ENCODE measurements around the gene MPHOSPH6.
"Not testable (repeated sequence)": the region's sequence is repeated elsewhere in the genome, so short reads cannot be mapped to it uniquely, and the experiment has no call there.

The MPHOSPH6 gene

DNA sequence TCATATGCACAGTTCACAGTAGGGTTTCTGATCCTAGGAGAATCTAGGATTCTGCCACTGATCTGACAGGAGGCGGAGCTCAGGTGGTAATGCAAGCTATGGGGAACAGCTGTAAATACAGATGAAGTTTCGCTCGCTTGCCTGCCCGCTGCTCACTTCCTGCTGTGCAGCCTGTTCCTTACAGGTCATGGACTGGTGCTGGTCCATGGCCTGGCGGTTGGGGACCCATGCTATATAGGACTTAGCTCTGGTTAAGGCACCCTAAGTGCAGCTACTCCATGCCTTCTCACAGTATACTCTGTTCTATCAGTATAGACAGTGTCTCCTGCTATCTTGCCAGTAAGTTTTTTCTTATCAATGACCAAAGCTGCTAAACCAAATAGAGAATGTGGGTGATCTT is 2.4 kb downstream of the MPHOSPH6 start:
- no peak for DNase-seq

DNA sequence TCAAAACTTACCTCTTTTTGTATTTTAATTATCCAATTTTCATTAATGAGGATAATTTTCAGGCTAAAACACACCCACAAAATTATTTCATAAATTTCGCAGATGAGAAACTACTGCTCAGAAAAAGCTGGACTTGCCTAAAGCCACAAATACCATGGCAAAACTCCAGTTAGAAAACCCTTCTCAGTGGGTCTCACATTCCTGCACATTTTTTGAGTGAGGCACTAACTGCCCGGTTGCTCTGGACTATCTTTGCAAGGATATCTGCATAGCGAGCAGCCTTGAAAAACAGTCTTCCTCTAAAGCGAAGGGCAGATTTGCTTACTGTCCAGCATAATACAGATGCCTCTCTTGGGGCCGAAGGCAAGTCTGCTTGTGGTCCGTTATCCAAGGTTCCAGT is 9.8 kb downstream of the MPHOSPH6 start:
- DNase-seq: no peak

- DNase-seq: no peak
These were observed 12.2 kb downstream of the MPHOSPH6 start for GRCh38 chr16:82157836-82158235.

DNA sequence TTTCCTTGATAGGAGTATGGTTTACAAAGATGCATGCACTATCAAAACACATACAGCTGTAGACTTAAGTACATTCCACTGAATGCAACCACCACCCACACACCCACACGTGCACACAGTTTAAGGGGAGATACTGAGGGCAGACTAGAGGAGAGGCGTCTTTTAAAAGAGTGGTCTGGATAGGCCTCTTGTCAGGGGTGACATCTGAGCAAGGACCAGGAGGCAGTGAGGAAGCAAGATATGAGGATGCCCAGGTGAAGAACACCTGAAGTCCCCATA is 12.6 kb downstream of the MPHOSPH6 start:
- no peak for DNase-seq

- DNase-seq: no peak
These were observed 13.1 kb downstream of the MPHOSPH6 start for GRCh38 chr16:82156761-82157533.

DNA sequence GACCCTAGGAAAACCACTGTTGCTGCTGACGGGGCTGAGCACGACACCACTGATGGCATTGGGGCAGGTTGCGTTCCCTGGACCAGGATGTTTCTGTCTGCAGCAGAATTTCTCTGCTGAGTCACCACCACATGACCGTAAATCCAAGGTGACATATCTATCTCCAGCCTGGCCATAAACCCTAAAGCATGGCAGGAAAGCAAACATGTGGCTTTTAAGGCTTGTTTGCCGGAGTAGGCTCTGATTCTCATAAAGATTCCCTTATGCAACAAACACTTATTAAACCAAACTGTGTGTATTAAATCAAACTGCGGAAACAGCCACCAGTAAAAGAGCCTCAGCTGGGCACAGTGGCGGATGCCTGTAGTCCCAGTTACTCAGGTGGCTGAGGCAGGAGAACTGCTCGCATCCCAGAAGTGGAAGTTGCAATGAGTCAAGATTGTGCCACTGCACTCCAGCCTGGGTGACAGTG is 17.3 kb downstream of the MPHOSPH6 start:
- no peak for DNase-seq

- DNase-seq: no peak
These were observed 17.8 kb downstream of the MPHOSPH6 start for GRCh38 chr16:82152196-82152595.

DNA sequence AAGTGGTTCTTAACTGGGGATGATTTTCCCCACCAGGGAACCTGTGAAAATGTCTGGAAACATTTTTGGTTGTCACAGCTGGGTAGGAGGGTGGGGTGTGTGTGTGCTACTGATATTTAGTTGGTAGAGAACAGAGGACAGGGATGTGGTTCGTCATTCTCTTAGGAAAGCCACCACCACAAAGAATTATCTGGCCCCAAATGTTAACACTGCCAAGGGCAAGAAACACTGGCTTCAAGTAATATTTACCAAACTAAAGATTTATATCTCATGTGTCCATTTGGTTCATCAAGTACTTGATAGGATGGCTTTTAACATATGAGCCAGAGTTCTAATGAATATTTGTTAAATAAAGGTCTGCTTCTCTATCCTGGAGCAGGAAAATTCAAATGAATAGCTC is 19.5 kb downstream of the MPHOSPH6 start:
- no peak for DNase-seq

DNA sequence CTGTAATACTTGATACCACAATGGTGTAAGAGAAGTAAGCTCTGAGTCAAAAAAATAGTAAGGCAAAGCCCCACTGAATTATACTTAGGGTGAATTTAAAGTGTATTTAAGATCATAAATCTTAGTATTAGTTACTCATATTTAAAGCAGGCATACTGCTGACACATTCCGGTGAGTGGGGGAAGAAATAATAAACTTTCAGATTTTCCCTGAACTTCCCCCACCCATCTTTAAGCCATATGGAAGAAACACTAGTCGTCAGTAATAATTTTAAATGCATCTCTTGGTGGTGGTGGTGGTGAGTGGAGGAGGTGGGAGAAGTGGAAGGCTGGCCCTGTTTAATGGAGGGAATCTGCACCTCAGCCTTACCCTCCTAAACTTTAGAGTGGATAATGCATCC is 20.5 kb downstream of the MPHOSPH6 start:
- DNase-seq: no peak

DNA sequence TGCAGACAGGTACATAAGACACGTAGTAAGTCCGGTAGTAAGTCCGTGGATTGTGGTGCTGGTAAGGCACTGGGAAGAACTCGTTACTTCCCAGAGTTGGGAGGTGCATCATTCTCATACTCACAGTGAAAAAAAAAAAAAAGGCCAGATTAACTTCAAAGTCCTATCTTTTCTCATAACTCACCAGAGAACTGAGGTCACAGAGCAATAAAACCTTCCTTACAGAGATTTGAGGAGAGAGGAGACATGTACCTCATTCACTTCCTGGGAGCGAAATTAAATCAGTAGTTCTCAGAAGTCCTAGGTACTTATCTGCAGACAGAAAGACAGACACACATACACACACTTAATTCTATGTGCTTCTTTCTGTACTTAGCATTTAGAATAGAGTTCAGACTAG is 22.5 kb downstream of the MPHOSPH6 start:
- DNase-seq: no peak

GRCh38 chr16:82146957-82147356 is 23.1 kb downstream of the MPHOSPH6 start:
- no peak for DNase-seq

DNA sequence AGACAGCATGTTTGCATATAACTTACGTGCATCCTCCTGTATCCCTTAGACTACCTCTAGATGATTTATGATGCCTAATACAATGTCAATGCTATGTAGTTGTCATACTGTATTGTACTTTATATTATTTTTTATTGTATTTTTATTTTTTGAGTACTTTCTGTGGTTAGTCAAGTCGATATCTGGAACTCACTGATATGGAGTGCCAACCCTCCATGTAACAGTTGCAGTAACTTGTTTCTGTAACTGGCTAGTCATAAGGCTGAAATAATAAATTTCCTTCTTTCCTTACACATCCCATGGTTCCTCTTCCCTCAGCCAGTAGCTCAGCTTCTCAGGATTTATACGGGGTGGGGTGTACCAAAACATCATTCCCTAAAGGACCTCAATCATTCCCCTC is 23.5 kb downstream of the MPHOSPH6 start:
- DNase-seq: no peak

DNA sequence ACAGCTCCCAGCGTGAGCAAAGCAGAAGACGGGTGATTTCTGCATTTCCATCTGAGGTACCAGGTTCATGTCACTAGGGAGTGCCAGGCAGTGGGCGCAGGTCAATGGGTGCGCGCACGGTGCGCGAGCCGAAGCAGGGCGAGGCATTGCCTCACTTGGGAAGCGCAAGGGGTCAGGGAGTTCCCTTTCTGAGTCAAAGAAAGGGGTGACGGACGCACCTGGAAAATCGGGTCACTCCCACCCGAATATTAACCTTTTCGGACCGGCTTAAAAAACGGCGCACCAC is 30.8 kb downstream of the MPHOSPH6 start:
- DNase-seq: not testable (repeated sequence)

DNA sequence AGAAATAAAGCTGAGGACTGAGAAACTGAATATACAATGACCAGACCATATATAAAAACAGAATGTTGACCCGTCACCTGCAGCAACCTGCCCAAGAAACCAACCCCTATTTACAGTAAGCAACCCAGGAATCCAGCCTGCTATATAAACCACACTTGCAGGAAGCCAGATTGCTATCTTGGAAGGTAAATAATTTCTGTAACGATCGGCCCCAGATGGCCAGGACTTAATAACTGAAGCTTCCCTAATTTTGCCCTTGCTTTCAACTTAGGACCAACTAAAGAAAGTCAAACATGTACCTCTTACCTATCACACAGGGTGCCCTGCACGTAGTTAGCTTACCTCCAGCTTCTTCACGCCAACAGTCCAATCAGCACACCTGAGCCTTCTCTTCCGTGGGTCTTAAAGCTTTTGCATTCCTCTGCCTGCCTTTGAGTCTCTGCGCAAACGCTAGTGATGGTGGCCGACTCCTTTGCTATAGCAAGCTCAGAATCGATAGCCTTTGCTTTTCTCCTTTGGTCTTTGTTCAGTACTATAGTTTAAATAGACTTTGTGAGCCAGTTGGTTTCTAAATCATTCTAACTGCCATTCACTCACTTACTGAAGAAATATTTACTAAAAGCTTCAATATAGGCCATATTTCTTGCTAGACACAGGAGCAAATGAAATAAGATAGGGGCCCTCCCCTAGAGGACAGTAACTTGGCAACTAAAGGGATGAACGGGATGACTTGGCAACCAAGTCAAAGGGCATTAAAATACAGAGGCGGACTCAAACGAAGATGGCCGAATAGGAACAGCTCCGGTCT is 31.3 kb downstream of the MPHOSPH6 start:
- DNase-seq: no peak

- DNase-seq: no peak
These were observed 32.2 kb downstream of the MPHOSPH6 start for GRCh38 chr16:82137822-82138167.

DNA sequence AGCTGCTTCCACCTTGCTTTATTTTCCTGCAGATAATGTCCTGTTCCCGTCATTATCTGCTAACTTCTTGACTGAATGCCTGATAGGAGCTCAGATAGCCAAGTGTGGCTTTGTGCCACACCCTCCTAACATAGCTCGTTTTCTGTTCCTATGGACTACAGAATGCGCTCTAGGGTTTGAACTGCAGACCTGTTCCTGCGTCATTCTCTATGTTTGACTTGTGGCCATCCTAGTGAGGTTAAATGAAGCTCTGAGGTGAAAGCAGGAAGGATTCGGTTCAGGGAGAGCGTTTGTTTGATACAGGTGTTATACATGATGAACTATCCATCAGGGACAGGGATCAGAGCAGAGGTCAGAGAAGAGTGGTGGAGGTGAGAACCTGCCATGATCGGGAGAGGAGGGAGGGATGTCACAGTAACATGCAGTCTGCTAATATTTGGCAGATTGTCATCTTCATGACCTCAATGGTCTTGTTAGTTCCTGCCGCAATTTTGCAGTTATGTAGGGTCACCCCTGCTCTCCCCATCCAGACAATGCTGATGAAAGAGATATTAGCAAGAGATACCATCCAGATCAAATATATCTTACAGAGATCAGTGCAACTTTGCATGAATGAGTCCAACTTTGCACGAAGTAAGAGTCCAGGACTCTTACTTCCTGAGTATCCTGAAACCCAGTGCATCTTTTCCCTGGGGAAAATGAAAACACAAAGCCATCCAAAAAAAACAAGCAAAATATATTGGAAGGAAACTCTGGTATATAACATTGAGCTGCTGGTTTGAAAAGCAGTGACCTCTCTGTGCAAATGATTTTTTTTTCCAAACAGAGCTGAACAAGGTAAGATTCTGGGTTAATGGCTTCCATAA is 32.8 kb downstream of the MPHOSPH6 start:
- no peak for DNase-seq

DNA sequence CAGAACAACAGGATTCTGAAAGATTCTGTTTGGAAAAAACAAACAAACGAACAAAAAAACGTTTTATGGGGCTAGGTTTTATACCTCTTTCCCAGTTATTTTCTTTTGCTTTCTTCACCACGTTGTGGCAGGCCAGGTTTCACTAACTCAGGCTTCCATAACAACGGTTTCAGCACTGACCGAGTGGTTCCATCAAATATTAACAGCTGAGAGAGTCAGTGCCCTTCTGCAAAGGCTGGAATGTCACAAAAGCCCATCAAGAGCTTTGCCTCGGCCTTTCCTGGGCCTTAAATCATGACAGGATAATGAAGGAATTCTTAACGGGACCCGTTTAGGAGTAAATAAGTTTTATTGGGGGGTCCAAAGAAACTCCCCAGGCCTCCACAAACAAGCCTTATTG is 34.2 kb downstream of the MPHOSPH6 start:
- DNase-seq: no peak

- DNase-seq: no peak
These were observed 35.2 kb downstream of the MPHOSPH6 start for GRCh38 chr16:82134846-82135245.

DNA sequence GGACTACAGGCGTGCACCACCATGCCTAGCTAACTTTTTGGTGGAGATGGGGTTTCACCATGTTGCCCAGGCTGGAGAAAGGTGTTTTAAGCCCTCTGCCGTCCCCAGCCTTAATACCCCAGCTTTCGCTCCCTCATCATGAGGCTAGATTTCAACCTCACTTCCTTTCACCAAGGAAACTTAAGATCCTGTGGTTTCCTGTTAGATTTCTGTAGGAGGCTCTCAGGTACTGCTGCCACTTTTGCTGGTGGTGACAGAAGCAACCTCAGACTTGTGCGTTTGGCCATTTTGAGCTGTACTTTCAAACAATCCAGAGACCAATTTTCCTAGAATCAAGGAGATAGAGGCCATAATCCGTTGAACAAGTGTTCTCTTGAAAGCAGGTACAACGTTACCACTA is 36.2 kb downstream of the MPHOSPH6 start:
- no peak for DNase-seq

- DNase-seq: no peak
These were observed 40.1 kb downstream of the MPHOSPH6 start for GRCh38 chr16:82129881-82130280.

DNA sequence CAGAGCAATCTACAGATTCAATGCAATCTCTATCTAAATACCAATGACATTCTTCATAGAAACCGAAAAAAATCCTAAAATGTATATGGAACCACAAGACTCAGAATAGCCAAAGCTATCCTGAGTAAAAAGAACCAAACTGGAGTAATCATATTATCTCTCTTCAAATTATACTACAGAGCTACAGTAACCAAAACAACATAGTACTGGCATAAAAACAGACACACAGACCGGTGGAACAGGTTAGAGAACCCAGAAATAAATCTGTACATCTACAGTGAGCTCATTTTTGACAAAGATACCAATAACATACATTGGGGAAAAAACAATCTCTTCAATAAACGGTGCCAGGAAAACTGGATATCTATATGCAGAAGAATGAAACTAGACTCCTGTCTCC is 45.4 kb downstream of the MPHOSPH6 start:
- DNase-seq: no peak

GRCh38 chr16:82119405-82119804 is 50.6 kb downstream of the MPHOSPH6 start:
- DNase-seq: no peak

DNA sequence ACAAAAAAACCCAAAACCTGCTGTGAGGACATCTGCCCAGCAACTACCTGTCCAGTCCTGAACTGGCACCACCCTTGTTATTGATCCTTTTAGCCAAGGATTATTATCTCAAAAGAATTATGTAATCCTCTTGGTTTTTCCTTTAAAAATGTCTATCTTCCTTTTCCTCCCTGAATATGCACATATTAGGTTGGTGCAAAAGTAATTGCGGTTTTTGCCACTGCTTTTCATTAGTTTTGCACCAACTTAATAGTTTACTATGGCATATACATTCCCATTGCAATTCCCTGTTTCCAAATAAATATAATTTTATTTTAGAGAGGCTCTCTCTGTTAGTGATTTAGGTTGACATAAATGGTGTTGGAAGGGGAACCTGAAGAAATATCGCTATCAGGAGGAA is 51.3 kb downstream of the MPHOSPH6 start:
- DNase-seq: no peak

- no peak for DNase-seq
These were observed 53.5 kb downstream of the MPHOSPH6 start for GRCh38 chr16:82116535-82116934.

Data from NCI-H446 treated with DMSO at 0.1 percent for 48 hours (cell line).